Mesendoderm (in vitro differentiated cells): ENCODE data around the gene SPOCK1.

Source experiments
- DNase-seq: peaks from one replicate; pipeline ENCODE4 v3.0.0; 2013
- H2AK5ac ChIP-seq: 2 replicates; pipeline ENCODE4 v1.6.1; 2013; ENCODE audit warnings: low read length, inconsistent platforms
- H2BK120ac ChIP-seq: 2 replicates; pipeline ENCODE4 v1.6.1; 2013; ENCODE audit warnings: low read depth, mild to moderate bottlenecking, low read length, moderate library complexity, mixed read lengths
- H2BK15ac ChIP-seq: replicated peaks from 2 replicates; pipeline ENCODE4 v1.6.1; 2013; ENCODE audit warnings: low read depth, mild to moderate bottlenecking, moderate library complexity
- H2BK5ac ChIP-seq: 2 replicates; pipeline ENCODE4 v1.6.1; 2013; ENCODE audit warnings: low read length, inconsistent platforms
- H3K18ac ChIP-seq: 2 replicates; pipeline ENCODE4 v1.6.1; 2013; ENCODE audit warnings: mild to moderate bottlenecking, low read length, mixed read lengths
- H3K23ac ChIP-seq: one replicate; pipeline ENCODE4 v1.6.1; 2013; ENCODE audit warnings: low read length
- H3K27ac ChIP-seq: 2 replicates; pipeline ENCODE4 v1.5.1; 2013; ENCODE audit warnings: low read depth, mild to moderate bottlenecking, inconsistent platforms, low read length, moderate library complexity
- H3K27me3 ChIP-seq: 2 replicates; pipeline ENCODE4 v1.6.1; 2013; ENCODE audit warnings: low read length, control low read depth, mild to moderate bottlenecking, inconsistent platforms; ENCODE audit not compliant: insufficient read depth, poor library complexity
- H3K36me3 ChIP-seq: 2 replicates; pipeline ENCODE4 v1.6.1; 2013; ENCODE audit warnings: low read length, inconsistent platforms; ENCODE audit not compliant: control insufficient read depth, insufficient read depth
- H3K4ac ChIP-seq: one replicate; pipeline ENCODE4 v1.6.1; 2013; ENCODE audit warnings: low read depth, mild to moderate bottlenecking, low read length, moderate library complexity
- H3K4me1 ChIP-seq: 2 replicates; pipeline ENCODE4 v1.6.1; 2013; ENCODE audit warnings: low read depth, low read length, inconsistent platforms; ENCODE audit not compliant: control insufficient read depth
- H3K4me2 ChIP-seq: 2 replicates; pipeline ENCODE4 v1.6.1; 2013; ENCODE audit warnings: low read length
- H3K4me3 ChIP-seq: 2 replicates; pipeline ENCODE4 v1.5.1; 2013; ENCODE audit warnings: mild to moderate bottlenecking, low read length
- H3K56ac ChIP-seq: one replicate; pipeline ENCODE4 v1.6.1; 2013; ENCODE audit warnings: low read length
- H3K79me1 ChIP-seq: 2 replicates; pipeline ENCODE4 v1.6.1; 2013; ENCODE audit warnings: low read length, inconsistent platforms
- H3K79me2 ChIP-seq: 2 replicates; pipeline ENCODE4 v1.6.1; 2013; ENCODE audit warnings: mild to moderate bottlenecking, low read length; ENCODE audit not compliant: control insufficient read depth, insufficient read depth
- H3K9ac ChIP-seq: 2 replicates; pipeline ENCODE4 v1.6.1; 2013; ENCODE audit warnings: low read length, inconsistent platforms
- H4K5ac ChIP-seq: one replicate; pipeline ENCODE4 v1.6.1; 2013; ENCODE audit warnings: low read length
- H4K8ac ChIP-seq: one replicate; pipeline ENCODE4 v1.6.1; 2013; ENCODE audit warnings: low read depth, mild to moderate bottlenecking, control low read depth, low read length, moderate library complexity
- WGBS: extraction: QIAGEN DNeasy Blood & Tissue Kit; methylation state at CpG from one replicate; pipeline ENCODE4 v1.1.7; 2013; ENCODE audit warnings: low lambda C conversion rate, missing lambda C conversion rate; ENCODE audit not compliant: insufficient coverage; ENCODE audit errors: extremely low coverage; 5-methylcytosine and 5-hydroxymethylcytosine counted together

Gene SPOCK1

DNA sequence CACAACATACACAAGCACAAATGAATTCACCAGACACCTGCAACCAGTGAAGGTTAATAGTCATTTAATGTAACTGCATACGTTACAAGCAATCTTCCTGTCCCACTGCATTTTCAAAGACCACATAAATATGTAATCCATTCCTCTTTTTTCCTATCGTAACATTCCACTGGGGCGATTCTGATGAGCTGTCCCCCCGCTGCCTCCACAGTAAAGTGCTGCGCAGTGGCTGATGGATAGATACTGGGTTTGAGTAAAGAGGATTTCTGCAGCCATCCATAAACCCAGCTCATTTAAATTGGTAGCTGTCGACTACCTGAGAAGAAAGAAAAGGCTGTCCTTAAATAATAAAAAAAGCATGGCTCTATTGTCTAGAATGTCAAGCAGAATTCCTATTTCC lies 181.1 kb downstream of the SPOCK1 start:
- no peak overlapping the region for H2BK120ac ChIP-seq
- H3K56ac ChIP-seq = no peak overlapping the region
- H3K23ac ChIP-seq = no peak overlapping the region
- no peak overlapping the region for H2BK5ac ChIP-seq
- H4K8ac ChIP-seq = no peak overlapping the region
- H3K9ac ChIP-seq = no peak overlapping the region
- H3K79me1 ChIP-seq = no peaks in the 10 kb centered on the region
- H4K5ac ChIP-seq = no peak overlapping the region
- no peaks in the 10 kb centered on the region for H3K27me3 ChIP-seq
- no peak overlapping the region for H3K4me3 ChIP-seq
- H3K27ac ChIP-seq = no peak overlapping the region
- no peaks in the 10 kb centered on the region for H3K36me3 ChIP-seq
- WGBS = no CpG with 5 or more reads among the region's 6 CpGs
- no peaks in the 10 kb centered on the region for H3K79me2 ChIP-seq
- no peak overlapping the region for H3K18ac ChIP-seq
- H2AK5ac ChIP-seq = no peak overlapping the region
- no peak overlapping the region for H3K4me2 ChIP-seq
- no peaks in the 10 kb centered on the region for H3K4me1 ChIP-seq
- no peak overlapping the region for H3K4ac ChIP-seq
- no peak for DNase-seq
- H2BK15ac ChIP-seq = no peak overlapping the region

GRCh38 chr5:137316346-137316736 lies 182.8 kb downstream of the SPOCK1 start:
- H2BK120ac ChIP-seq = no peak overlapping the region
- H3K4me2 ChIP-seq = no peak overlapping the region
- DNase-seq = no peak
- no peaks in the 10 kb centered on the region for H3K4me1 ChIP-seq
- no peak overlapping the region for H4K5ac ChIP-seq
- no peak overlapping the region for H3K9ac ChIP-seq
- no peak overlapping the region for H4K8ac ChIP-seq
- H3K79me2 ChIP-seq = no peaks in the 10 kb centered on the region
- no peak overlapping the region for H3K56ac ChIP-seq
- no CpG with 5 or more reads among the region's 1 CpG for WGBS
- no peak overlapping the region for H3K23ac ChIP-seq
- H3K27me3 ChIP-seq = no peaks in the 10 kb centered on the region
- H3K18ac ChIP-seq = no peak overlapping the region
- no peak overlapping the region for H3K4ac ChIP-seq
- H3K36me3 ChIP-seq = no peaks in the 10 kb centered on the region
- H3K4me3 ChIP-seq = no peak overlapping the region
- H2AK5ac ChIP-seq = no peak overlapping the region
- H2BK15ac ChIP-seq = no peak overlapping the region
- no peak overlapping the region for H3K27ac ChIP-seq
- H2BK5ac ChIP-seq = no peak overlapping the region
- H3K79me1 ChIP-seq = no peaks in the 10 kb centered on the region

- H3K36me3 ChIP-seq = no peaks in the 10 kb centered on the region
- H3K4me3 ChIP-seq = no peak overlapping the region
- H3K4me1 ChIP-seq = no peaks in the 10 kb centered on the region
- no peak overlapping the region for H4K5ac ChIP-seq
- no peak overlapping the region for H2AK5ac ChIP-seq
- WGBS = no CpG with 5 or more reads among the region's 8 CpGs
- H3K23ac ChIP-seq = no peak overlapping the region
- H3K4me2 ChIP-seq = no peak overlapping the region
- H4K8ac ChIP-seq = no peak overlapping the region
- no peak overlapping the region for H2BK120ac ChIP-seq
- H3K56ac ChIP-seq = no peak overlapping the region
- H3K79me2 ChIP-seq = no peaks in the 10 kb centered on the region
- no peak overlapping the region for H3K4ac ChIP-seq
- DNase-seq = no peak
- H3K27ac ChIP-seq = no peak overlapping the region
- no peak overlapping the region for H3K18ac ChIP-seq
- no peak overlapping the region for H2BK15ac ChIP-seq
- no peak overlapping the region for H2BK5ac ChIP-seq
- H3K79me1 ChIP-seq = no peaks in the 10 kb centered on the region
- H3K9ac ChIP-seq = no peak overlapping the region
- H3K27me3 ChIP-seq = no peaks in the 10 kb centered on the region
These were observed 183.4 kb downstream of the SPOCK1 start for GRCh38 chr5:137315534-137316345.

DNA sequence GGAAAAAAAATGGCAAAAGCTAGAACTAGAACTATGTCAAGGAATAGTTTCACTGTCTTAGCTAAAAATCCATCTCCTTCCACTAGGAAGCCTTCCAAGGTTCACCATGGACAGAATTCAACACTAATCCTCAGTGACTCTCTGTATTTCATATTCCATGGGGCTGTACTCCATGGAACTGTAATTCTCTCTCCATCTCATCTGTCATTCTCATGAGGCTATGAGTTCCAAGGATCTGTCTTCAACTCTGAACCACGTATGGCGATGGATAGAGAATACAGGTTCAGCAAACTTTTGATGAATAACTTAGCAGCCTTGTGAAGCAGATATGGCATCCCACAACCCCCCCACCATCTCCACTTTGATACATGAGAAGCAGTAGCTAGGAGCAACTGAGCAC lies 184.0 kb downstream of the SPOCK1 start:
- no peak overlapping the region for H3K56ac ChIP-seq
- no peak overlapping the region for H2BK15ac ChIP-seq
- H3K27ac ChIP-seq = no peak overlapping the region
- H2AK5ac ChIP-seq = no peak overlapping the region
- H3K18ac ChIP-seq = no peak overlapping the region
- no peak overlapping the region for H3K23ac ChIP-seq
- H3K36me3 ChIP-seq = no peaks in the 10 kb centered on the region
- no peaks in the 10 kb centered on the region for H3K4me1 ChIP-seq
- no peak for DNase-seq
- no peak overlapping the region for H2BK5ac ChIP-seq
- H3K9ac ChIP-seq = no peak overlapping the region
- no peaks in the 10 kb centered on the region for H3K27me3 ChIP-seq
- no peak overlapping the region for H4K5ac ChIP-seq
- no peak overlapping the region for H2BK120ac ChIP-seq
- H4K8ac ChIP-seq = no peak overlapping the region
- no peak overlapping the region for H3K4ac ChIP-seq
- H3K4me2 ChIP-seq = no peak overlapping the region
- no peak overlapping the region for H3K4me3 ChIP-seq
- no CpG with 5 or more reads among the region's 2 CpGs for WGBS
- H3K79me1 ChIP-seq = no peaks in the 10 kb centered on the region
- no peaks in the 10 kb centered on the region for H3K79me2 ChIP-seq

GRCh38 chr5:137313526-137314175 lies 185.5 kb downstream of the SPOCK1 start:
- H2BK5ac ChIP-seq = no peak overlapping the region
- WGBS = no CpG with 5 or more reads among the region's 2 CpGs
- H3K4me3 ChIP-seq = no peak overlapping the region
- no peak overlapping the region for H3K18ac ChIP-seq
- H3K79me2 ChIP-seq = no peaks in the 10 kb centered on the region
- no peak overlapping the region for H4K8ac ChIP-seq
- no peak overlapping the region for H3K56ac ChIP-seq
- no peak overlapping the region for H2BK15ac ChIP-seq
- no peak overlapping the region for H2AK5ac ChIP-seq
- no peak for DNase-seq
- no peak overlapping the region for H3K23ac ChIP-seq
- no peak overlapping the region for H3K4me2 ChIP-seq
- no peaks in the 10 kb centered on the region for H3K27me3 ChIP-seq
- H3K4ac ChIP-seq = no peak overlapping the region
- no peak overlapping the region for H3K9ac ChIP-seq
- H3K27ac ChIP-seq = no peak overlapping the region
- H3K36me3 ChIP-seq = no peaks in the 10 kb centered on the region
- no peaks in the 10 kb centered on the region for H3K4me1 ChIP-seq
- H3K79me1 ChIP-seq = no peaks in the 10 kb centered on the region
- no peak overlapping the region for H2BK120ac ChIP-seq
- no peak overlapping the region for H4K5ac ChIP-seq
